GM23338 (cell line): ENCODE measurements around the gene SLC12A7. TPM values are rescaled to one million over a fixed set of nuclear protein-coding genes. Genes with fewer than 3 reads are reported as not detected.

Experiments used
- ATAC-seq: fragments of 200-7000 bp; cut with Tn5 transposase; 3 replicates; pipeline ENCODE4 v1.9.1; 2020
- DNase-seq: peaks from one replicate; pipeline ENCODE4 v3.0.0-alpha.2; 2015; ENCODE audit warnings: low spot score
- H2AFZ ChIP-seq: fragments of 200-600 bp; sonication (generic); 2 replicates; pipeline ENCODE4 v1.8.0; 2016; ENCODE audit warnings: antibody characterized with exemption, mild to moderate bottlenecking, moderate library complexity
- H3F3A ChIP-seq: fragments of 200-600 bp; sonication (generic); replicated peaks from 2 replicates; pipeline ENCODE4 v1.8.0; 2017; ENCODE audit warnings: antibody characterized with exemption, mixed run types, low read depth
- H3K27ac ChIP-seq: fragments of 200-600 bp; sonication (generic); 2 replicates; pipeline ENCODE4 v1.6.1; 2016; ENCODE audit warnings: low read depth
- H3K27me3 ChIP-seq: fragments of 200-600 bp; sonication (generic); 2 replicates; pipeline ENCODE4 v1.8.0; 2016; ENCODE audit warnings: mild to moderate bottlenecking, mixed run types, moderate library complexity; ENCODE audit not compliant: insufficient read depth
- H3K36me3 ChIP-seq: fragments of 200-600 bp; sonication (generic); 2 replicates; pipeline ENCODE4 v1.8.0; 2016; ENCODE audit warnings: mild to moderate bottlenecking; ENCODE audit not compliant: insufficient read depth
- H3K4me1 ChIP-seq: fragments of 200-600 bp; sonication (generic); 2 replicates; pipeline ENCODE4 v1.8.0; 2016; ENCODE audit warnings: mild to moderate bottlenecking, moderate library complexity; ENCODE audit not compliant: insufficient read depth
- H3K4me2 ChIP-seq: fragments of 200-600 bp; sonication (generic); 2 replicates; pipeline ENCODE4 v1.7.1; 2017; ENCODE audit warnings: mixed run types
- H3K4me3 ChIP-seq: fragments of 200-600 bp; sonication (generic); 2 replicates; pipeline ENCODE4 v1.6.1; 2016; ENCODE audit warnings: mixed run types
- H3K79me2 ChIP-seq: fragments of 200-600 bp; sonication (generic); replicated peaks from 2 replicates; pipeline ENCODE4 v1.8.0; 2017; ENCODE audit warnings: mild to moderate bottlenecking; ENCODE audit not compliant: insufficient read depth
- H3K9me2 ChIP-seq: fragments of 200-600 bp; sonication (generic); 2 replicates; pipeline ENCODE4 v1.8.0; 2017; ENCODE audit not compliant: insufficient read depth
- H4K20me1 ChIP-seq: fragments of 200-600 bp; sonication (generic); replicated peaks from 2 replicates; pipeline ENCODE4 v1.8.0; 2017; ENCODE audit warnings: mild to moderate bottlenecking; ENCODE audit not compliant: insufficient read depth
- H3K27ac Mint-ChIP-seq: 2 replicates; pipeline ENCODE4 v1.8.0; 2020; ENCODE audit warnings: inconsistent platforms, mild to moderate bottlenecking, moderate library complexity, mixed read lengths
- H3K27me3 Mint-ChIP-seq: 3 replicates; pipeline ENCODE4 v1.8.0; 2022; ENCODE audit warnings: low read depth, mild to moderate bottlenecking, moderate library complexity, mixed read lengths, inconsistent platforms; ENCODE audit not compliant: insufficient read depth, poor library complexity
- H3K36me3 Mint-ChIP-seq: 3 replicates; pipeline ENCODE4 v1.8.0; 2021; ENCODE audit warnings: low read depth, mild to moderate bottlenecking, inconsistent platforms, moderate library complexity, mixed read lengths
- H3K4me1 Mint-ChIP-seq: 3 replicates; pipeline ENCODE4 v1.8.0; 2020; ENCODE audit warnings: mild to moderate bottlenecking, inconsistent platforms, mixed read lengths
- H3K4me3 Mint-ChIP-seq: 3 replicates; pipeline ENCODE4 v1.8.0; 2021; ENCODE audit warnings: moderate library complexity, mild to moderate bottlenecking, inconsistent platforms, mixed read lengths
- H3K9me3 Mint-ChIP-seq: 3 replicates; pipeline ENCODE4 v1.8.0; 2020; ENCODE audit warnings: moderate library complexity, mild to moderate bottlenecking, inconsistent platforms, mixed read lengths
- CREB1 ChIP-seq: fragments of 250-450 bp; sonication (Bioruptor Pico); IDR thresholded peaks from 2 replicates; pipeline ENCODE4 v1.5.0; 2020; ENCODE audit warnings: low read depth, mild to moderate bottlenecking, moderate library complexity
- CTCF ChIP-seq, 2 experiments: fragments of 200-600 bp in 1 of 2; sonication (generic) in 1 of 2; conservative IDR thresholded peaks; 2 replicates each; pipeline versions ENCODE4 v1.5.1 to v1.6.1; 2016 to 2017; ENCODE audit warnings: antibody characterized with exemption in 2 of 2, low read depth in 2 of 2, mild to moderate bottlenecking in 2 of 2, moderate library complexity in 1 of 2
- ETS1 ChIP-seq: IDR thresholded peaks from 2 replicates; pipeline ENCODE4 v1.6.1; 2016; ENCODE audit warnings: antibody characterized with exemption
- EZH2 ChIP-seq: fragments of 200-600 bp; sonication (generic); IDR thresholded peaks from one replicate; pipeline ENCODE4 v1.8.0; 2017; ENCODE audit warnings: antibody characterized with exemption, mild to moderate bottlenecking, low read depth; ENCODE audit not compliant: unreplicated experiment
- EZH2phosphoT487 ChIP-seq: fragments of 200-600 bp; sonication (generic); IDR thresholded peaks from one replicate; pipeline ENCODE4 v1.8.1; 2018; ENCODE audit warnings: antibody characterized with exemption; ENCODE audit not compliant: unreplicated experiment
- JUNB ChIP-seq: IDR thresholded peaks from one replicate; pipeline ENCODE4 v1.6.1; 2016; ENCODE audit warnings: antibody characterized with exemption; ENCODE audit not compliant: unreplicated experiment
- NANOG ChIP-seq: IDR thresholded peaks from 2 replicates; pipeline ENCODE4 v1.6.1; 2016; ENCODE audit warnings: antibody characterized with exemption, borderline replicate concordance
- POLR2AphosphoS5 ChIP-seq: IDR thresholded peaks from 2 replicates; pipeline ENCODE4 v1.6.1; 2016; ENCODE audit warnings: antibody characterized with exemption, low read depth
- REST ChIP-seq: IDR thresholded peaks from one replicate; pipeline ENCODE4 v1.6.1; 2018; ENCODE audit warnings: antibody characterized with exemption; ENCODE audit not compliant: unreplicated experiment
- STAT1 ChIP-seq: IDR thresholded peaks from one replicate; pipeline ENCODE4 v1.6.1; 2016; ENCODE audit warnings: antibody characterized with exemption; ENCODE audit not compliant: unreplicated experiment
- ZNF114 ChIP-seq: fragments of 250-450 bp; sonication (Bioruptor Pico); IDR thresholded peaks from 2 replicates; pipeline ENCODE4 v1.5.0; 2020; ENCODE audit warnings: mild to moderate bottlenecking, moderate library complexity
- ZNF331 ChIP-seq: fragments of 250-450 bp; sonication (Bioruptor Pico); IDR thresholded peaks from 2 replicates; pipeline ENCODE4 v1.5.0; 2020; ENCODE audit warnings: low read depth, mild to moderate bottlenecking, moderate library complexity
- ZNF462 ChIP-seq: fragments of 250-450 bp; sonication (Bioruptor Pico); IDR thresholded peaks from 2 replicates; pipeline ENCODE4 v1.5.0; 2020; ENCODE audit warnings: mild to moderate bottlenecking, moderate library complexity
- polyA plus RNA-seq: library from polyadenylated mRNA; unstranded; fragments of >200 nt; fragmentation: Nextera tagmentation; extraction: Ambion mirVana; gene quantifications from 2 replicates; pipeline ENCODE4 v1.2.1, GENCODE V29; 2016
- total RNA-seq: library from RNA; depleted of rRNA; stranded (reverse); fragments of >200 nt; shearing (Covaris generic); gene quantifications from 2 replicates; pipeline ENCODE4 v1.2.3, GENCODE V29; 2014

SLC12A7 gene
- total and polyA plus RNA-seq, 2 experiments from 2014 or later, result 7.4 to 32.2 TPM

- Histone ChIP-seq H3K36me3 (no peaks in the 10 kb centered on the region), H3K4me3 (no peak overlapping the region), H3F3A (0 out of 2 replicates have a peak, but pooled peaks cover 4% of the 10 kb centered on the region), H2AFZ (0 out of 2 replicates have a peak overlapping the region, but pooled peaks have one; percentile 18), H3K79me2 (no peaks in the 10 kb centered on the region), H4K20me1 (no peaks in the 10 kb centered on the region), H3K27ac (no peak overlapping the region), H3K27me3 (no peaks in the 10 kb centered on the region), H3K4me1 (no peaks in the 10 kb centered on the region), H3K9me2 (no peaks in the 10 kb centered on the region), H3K4me2 (no peak overlapping the region)
- no peaks in the 10 kb centered on the region for H3K36me3 Mint-ChIP-seq
- H3K27me3 Mint-ChIP-seq, result peaks cover 9% of the 10 kb centered on the region
- no peak overlapping the region for H3K27ac Mint-ChIP-seq
- TF ChIP-seq JUNB, result no peak
- no peak for TF ChIP-seq NANOG
- TF ChIP-seq STAT1, result no peak
- TF ChIP-seq REST, result no peak
- TF ChIP-seq ETS1, result no peak
- no peak for TF ChIP-seq ZNF331
- TF ChIP-seq ZNF114, result no peak
- TF ChIP-seq ZNF462 (CRISPR knock-in tag), result no peak
- TF ChIP-seq CREB1, result no peak
- no peak for TF ChIP-seq POLR2AphosphoS5
- no peak for TF ChIP-seq CTCF (conservative IDR thresholded peaks at IDR 0.05; ENCODE audit: low read depth in 2 of 2)
- TF ChIP-seq EZH2phosphoT487, result no peak
- no peak for TF ChIP-seq EZH2
- no peak for ATAC-seq
- no peaks in the 10 kb centered on the region for H3K9me3 Mint-ChIP-seq
- peaks cover 11% of the 10 kb centered on the region for H3K4me1 Mint-ChIP-seq
- DNase-seq, result no peak
- H3K4me3 Mint-ChIP-seq, result no peak overlapping the region
Observed at GRCh38 chr5:1116977-1117376, 5.1 kb upstream of the SLC12A7 start.
